ENCODE measurements around the gene LTB4R. TPM values are rescaled to one million over a fixed set of nuclear protein-coding genes. Genes with fewer than 3 reads are reported as not detected.
A peak's percentile ranks its signal among the peaks of the same experiment; 100 is the strongest.

The LTB4R gene
- total RNA-seq, 1 experiment from 2014 or later: 9.4 TPM

GRCh38 chr14:24337824-24338175, 26.5 kb downstream of the LTB4R start (continued):
- no peak for TF ChIP-seq ELF4 (CRISPR knock-in tag; IDR thresholded peaks at IDR 0.05; ENCODE audit: low read depth)

DNA sequence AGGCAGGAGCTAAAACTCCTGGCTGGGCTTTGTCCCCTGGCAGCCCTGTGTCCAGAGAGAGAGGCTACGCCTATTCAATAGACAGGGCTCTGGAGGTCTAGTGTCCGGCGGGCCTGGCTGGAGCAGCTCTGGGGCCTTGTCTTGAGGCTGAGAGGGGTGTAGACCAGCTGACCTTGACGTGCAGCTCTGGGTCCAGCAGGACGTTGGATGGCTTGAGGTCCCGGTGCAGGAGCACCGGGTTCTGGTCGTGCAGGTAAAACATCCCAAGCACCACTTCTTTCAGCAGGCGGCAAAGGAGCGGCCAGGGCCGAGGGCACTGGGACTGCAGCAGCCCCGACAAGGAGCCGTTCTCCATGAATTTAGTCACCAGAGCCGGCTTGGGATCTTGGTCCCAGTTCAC, 27.5 kb downstream of the LTB4R start:
- TF ChIP-seq NFYB (CRISPR knock-in tag; conservative IDR thresholded peaks at IDR 0.05; ENCODE audit: low read depth) (no peak), E2F1 (CRISPR knock-in tag; IDR thresholded peaks at IDR 0.05) (no peak), E2F5 (CRISPR knock-in tag; IDR thresholded peaks at IDR 0.05) (no peak), RELA (CRISPR knock-in tag; IDR thresholded peaks at IDR 0.05; ENCODE audit: borderline replicate concordance) (no peak), CTCF (IDR thresholded peaks at IDR 0.05) (no peak)
- POLR2A ChIA-PET: no interaction called here
- DNase-seq (ENCODE audit: low spot score): no peak
- ATAC-seq: no peak
- H3K4me3 Mint-ChIP-seq: peak overlapping the region; percentile 80
- no peak overlapping the region for H3K27ac Mint-ChIP-seq
- no peaks in the 10 kb centered on the region for H3K9me3 Mint-ChIP-seq
- H3K4me1 Mint-ChIP-seq: peaks cover 16% of the 10 kb centered on the region
- CTCF ChIA-PET: interaction anchor here (0.6 to 17.1 kb wide), 10 partner anchors 13 to 1179 kb away, joined by 3 to 518 read pairs (median 9); partner anchors contain the start of genes CBLN3, CIDEB, KHNYN and LTB4R
- peaks cover 97% of the 10 kb centered on the region for H3K27me3 Mint-ChIP-seq (ENCODE audit: low read depth)
- no peaks in the 10 kb centered on the region for H3K36me3 Mint-ChIP-seq

- no peaks in the 10 kb centered on the region for H3K9me3 Mint-ChIP-seq
These were observed 28.2 kb downstream of the LTB4R start, which contains the start of gene RIPK3 for GRCh38 chr14:24339284-24340151. RIPK3 (minus strand) TSS chr14:24339991; CDS start chr14:24339826, 165 bp downstream.

DNA sequence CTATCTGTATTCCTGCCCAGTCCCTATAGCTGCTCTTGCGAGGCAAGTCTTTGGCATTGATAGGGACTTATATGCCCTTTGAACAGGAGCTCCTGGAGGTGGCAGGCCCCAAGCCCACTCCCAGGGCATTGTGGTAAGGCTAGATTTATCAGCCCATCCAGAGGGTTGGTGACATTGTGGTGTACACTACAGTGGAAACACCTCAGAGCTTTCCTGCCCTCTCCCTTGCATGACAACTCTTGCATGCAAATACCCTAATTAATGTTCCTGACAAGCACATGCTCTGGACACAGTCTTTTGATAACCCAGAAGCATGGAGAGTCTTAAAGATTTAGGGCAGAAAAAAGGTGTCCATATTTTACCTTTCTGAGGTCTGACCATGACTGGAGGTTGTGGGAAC, 29.3 kb downstream of the LTB4R start:
- Mint-ChIP-seq H3K9me3 (no peaks in the 10 kb centered on the region), H3K4me1 (0 out of 2 replicates have a peak, but pooled peaks cover 7% of the 10 kb centered on the region), H3K36me3 (no peaks in the 10 kb centered on the region), H3K27ac (no peak overlapping the region), H3K4me3 (no peak overlapping the region), H3K27me3 (ENCODE audit: low read depth) (peaks cover 95% of the 10 kb centered on the region)
- TF ChIP-seq, protein P1, sequence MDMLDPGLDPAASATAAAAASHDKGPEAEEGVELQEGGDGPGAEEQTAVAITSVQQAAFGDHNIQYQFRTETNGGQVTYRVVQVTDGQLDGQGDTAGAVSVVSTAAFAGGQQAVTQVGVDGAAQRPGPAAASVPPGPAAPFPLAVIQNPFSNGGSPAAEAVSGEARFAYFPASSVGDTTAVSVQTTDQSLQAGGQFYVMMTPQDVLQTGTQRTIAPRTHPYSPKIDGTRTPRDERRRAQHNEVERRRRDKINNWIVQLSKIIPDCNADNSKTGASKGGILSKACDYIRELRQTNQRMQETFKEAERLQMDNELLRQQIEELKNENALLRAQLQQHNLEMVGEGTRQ (CRISPR knock-in tag; IDR thresholded peaks at IDR 0.05): no peak
- TF ChIP-seq TCF7 (CRISPR knock-in tag; IDR thresholded peaks at IDR 0.05; ENCODE audit: low read depth) (no peak), ZNF263 (CRISPR knock-in tag; IDR thresholded peaks at IDR 0.05; ENCODE audit: low read depth) (no peak)
- ATAC-seq (no peak), DNase-seq (ENCODE audit: low spot score) (no peak)
- ChIA-PET CTCF (interaction anchor here (2.0 to 17.1 kb wide), 4 partner anchors 25 to 96 kb away, joined by 13 to 518 read pairs (median 18); partner anchors contain the start of genes CBLN3, CIDEB and KHNYN), POLR2A (no interaction called here)

More at GRCh38 chr14:24339284-24340151, 28.2 kb downstream of the LTB4R start, which contains the start of gene RIPK3:
- POLR2A ChIA-PET: no interaction called here
- ATAC-seq (peak; percentile 69), DNase-seq (ENCODE audit: low spot score) (peak; percentile 68)
- no peaks in the 10 kb centered on the region for H3K36me3 Mint-ChIP-seq
- TF ChIP-seq IRF2 (CRISPR knock-in tag; IDR thresholded peaks at IDR 0.05; ENCODE audit: borderline replicate concordance, low read depth): no peak
- TF ChIP-seq SP1 (CRISPR knock-in tag; conservative IDR thresholded peaks at IDR 0.05): peak; percentile 32; the same call in 1 of the 2 replicates
- TF ChIP-seq, protein P2, sequence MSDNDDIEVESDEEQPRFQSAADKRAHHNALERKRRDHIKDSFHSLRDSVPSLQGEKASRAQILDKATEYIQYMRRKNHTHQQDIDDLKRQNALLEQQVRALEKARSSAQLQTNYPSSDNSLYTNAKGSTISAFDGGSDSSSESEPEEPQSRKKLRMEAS (CRISPR knock-in tag; IDR thresholded peaks at IDR 0.05): peak; percentile 26; the same call in 1 of the 2 replicates
- no peak for TF ChIP-seq ELF4 (CRISPR knock-in tag; IDR thresholded peaks at IDR 0.05; ENCODE audit: low read depth)
- H3K27ac Mint-ChIP-seq: no peak within 1 kb of the TSS
- peaks cover 13% of the 10 kb centered on the region for H3K4me1 Mint-ChIP-seq
- H3K4me3 Mint-ChIP-seq: peak within 1 kb of the TSS; percentile 80
- peaks cover 95% of the 10 kb centered on the region for H3K27me3 Mint-ChIP-seq (ENCODE audit: low read depth)
- CTCF ChIA-PET: interaction anchor here (1.0 to 17.1 kb wide), 11 partner anchors 12 to 246 kb away, joined by 3 to 518 read pairs (median 8); partner anchors contain the start of genes CBLN3, CIDEB, KHNYN and LTB4R

Data from WTC11 (cell line).